HEK293 (cell line): ENCODE data around the gene SLC20A1.

Experiments
- CTCF ChIA-PET: fragments of 350-600 bp; formaldehyde crosslinking; extraction: SDS; loops from one replicate; lab custom pipeline; 2021; ENCODE audit warnings: antibody characterized with exemption; lab: Yijun Ruan, JAX
- POLR2A ChIA-PET: fragments of 300-600 bp; formaldehyde crosslinking; extraction: SDS; loops from one replicate; lab custom pipeline; 2020; ENCODE audit warnings: antibody characterized with exemption, inconsistent platforms; lab: Yijun Ruan, JAX
- H3K27ac ChIP-seq: fragments of 200-500 bp; sonication (Bioruptor generic); 2 replicates; pipeline ENCODE4 v1.5.1; 2014; ENCODE audit warnings: low read depth, low read length, control low read depth, inconsistent platforms; ENCODE audit errors: extremely low read depth
- H3K36me3 ChIP-seq, 2 experiments: fragments of 200-500 bp in 1 of 2; sonication (Bioruptor generic) in 1 of 2; 1 replicate in 1 of 2; 2 replicates in 1 of 2; pipeline ENCODE4 v1.5.1; 2014 to 2017; ENCODE audit warnings: inconsistent platforms in 2 of 2, low read length in 2 of 2; ENCODE audit not compliant: control insufficient read depth in 2 of 2, insufficient read depth in 1 of 2
- H3K4me1 ChIP-seq: fragments of 200-500 bp; sonication (Bioruptor generic); 2 replicates; pipeline ENCODE4 v1.5.1; 2014; ENCODE audit warnings: mild to moderate bottlenecking, low read length, inconsistent platforms; ENCODE audit not compliant: control insufficient read depth, insufficient read depth
- H3K4me3 ChIP-seq: 2 replicates; pipeline ENCODE4 v1.5.1; 2011; ENCODE audit warnings: low read depth, mild to moderate bottlenecking, control low read depth, low read length, moderate library complexity
- H3K9me3 ChIP-seq: fragments of 200-500 bp; sonication (Bioruptor generic); 2 replicates; pipeline ENCODE4 v1.5.1; 2014; ENCODE audit warnings: low read depth, low read length, inconsistent platforms; ENCODE audit not compliant: control insufficient read depth, insufficient read depth
- EGR2 ChIP-seq: fragments of 450-650 bp; formaldehyde crosslinking; IDR thresholded peaks from 2 replicates; pipeline ENCODE4 v1.5.1; 2016; ENCODE audit warnings: low read depth, missing biosample characterization, missing genetic modification characterization
- ELK4 ChIP-seq: IDR thresholded peaks from 2 replicates; pipeline ENCODE4 v1.6.1; 2011; ENCODE audit warnings: mild to moderate bottlenecking, low read depth, low read length, borderline replicate concordance
- HOXA7 ChIP-seq: sonication (generic); formaldehyde crosslinking; IDR thresholded peaks from 2 replicates; pipeline ENCODE4 v1.8.1; 2022; ENCODE audit warnings: missing genetic modification reagents, borderline replicate concordance
- ZBTB11 ChIP-seq: fragments of 450-650 bp; formaldehyde crosslinking; conservative IDR thresholded peaks from 2 replicates; pipeline ENCODE4 v1.5.1; 2016; ENCODE audit warnings: low read depth, missing biosample characterization, missing genetic modification characterization
- ZFHX2 ChIP-seq: fragments of 450-650 bp; formaldehyde crosslinking; conservative IDR thresholded peaks from 2 replicates; pipeline ENCODE4 v1.5.1; 2016; ENCODE audit warnings: missing biosample characterization, missing genetic modification characterization
- ZNF341 ChIP-seq: fragments of 450-650 bp; formaldehyde crosslinking; IDR thresholded peaks from 2 replicates; pipeline ENCODE4; 2016; ENCODE audit warnings: low read depth, missing biosample characterization, missing genetic modification characterization
- ZNF549 ChIP-seq: fragments of 450-650 bp; IDR thresholded peaks from 2 replicates; pipeline ENCODE4 v1.5.1; 2018; ENCODE audit warnings: missing biosample characterization, missing genetic modification characterization, mild to moderate bottlenecking, inconsistent platforms, moderate library complexity
- ZNF645 ChIP-seq: fragments of 450-650 bp; formaldehyde crosslinking; IDR thresholded peaks from 2 replicates; pipeline ENCODE4; 2016; ENCODE audit warnings: missing biosample characterization, missing genetic modification characterization
- ZNF658 ChIP-seq: fragments of 450-650 bp; formaldehyde crosslinking; IDR thresholded peaks from 2 replicates; pipeline ENCODE4; 2016; ENCODE audit warnings: missing biosample characterization, missing genetic modification characterization
- TF ChIP-seq, protein P1 (sequence below): fragments of 450-650 bp; formaldehyde crosslinking; IDR thresholded peaks from 2 replicates; pipeline ENCODE4 v1.5.1; 2016; ENCODE audit warnings: missing biosample characterization, missing genetic modification characterization

The SLC20A1 gene

DNA sequence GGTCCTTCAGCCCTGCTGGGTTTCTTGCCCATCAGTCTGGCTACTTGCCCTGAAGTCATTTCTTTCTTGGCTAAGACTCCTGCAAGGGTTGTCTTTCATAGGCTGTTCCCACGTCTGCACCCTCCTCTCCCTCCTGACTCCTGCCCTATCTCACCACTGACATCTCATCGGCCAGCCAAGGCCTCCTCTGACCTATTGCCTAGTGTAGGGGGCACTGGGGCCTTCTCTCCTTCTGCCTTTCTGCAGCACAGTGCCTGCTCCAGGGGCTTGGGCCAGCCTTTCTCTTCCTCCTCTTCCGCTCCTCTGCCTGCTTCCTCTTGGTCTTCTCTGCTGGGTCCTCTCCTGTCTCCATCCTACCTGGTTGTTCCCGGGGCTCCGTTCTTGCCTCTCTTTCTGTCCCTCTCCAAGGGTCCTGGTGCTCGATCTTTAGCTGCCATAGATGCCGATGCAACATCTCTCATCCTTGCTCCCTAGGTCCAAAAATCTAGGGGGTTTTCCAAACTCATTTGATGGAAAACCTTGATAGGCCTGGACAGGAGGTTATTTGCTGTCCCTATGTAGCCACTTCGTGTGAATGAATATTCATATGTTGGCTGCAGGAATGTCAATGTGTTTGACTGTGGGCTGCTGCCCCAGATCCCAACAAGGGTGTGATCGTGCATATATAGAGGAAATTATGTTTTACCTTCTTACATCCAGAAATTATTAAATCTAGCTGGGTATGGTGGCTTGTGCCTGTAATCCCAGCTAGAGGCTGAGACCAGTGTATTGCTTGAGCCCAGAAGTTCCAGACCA, 65.4 kb downstream of the SLC20A1 start (continued):
- TF ChIP-seq ZBTB11 (tag by site-specific recombination) (no peak), ZNF549 (no peak)
- TF ChIP-seq, protein P1, sequence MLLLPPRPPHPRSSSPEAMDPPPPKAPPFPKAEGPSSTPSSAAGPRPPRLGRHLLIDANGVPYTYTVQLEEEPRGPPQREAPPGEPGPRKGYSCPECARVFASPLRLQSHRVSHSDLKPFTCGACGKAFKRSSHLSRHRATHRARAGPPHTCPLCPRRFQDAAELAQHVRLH (tag by site-specific recombination) = no peak
- TF ChIP-seq, all 188 proteins: peak for 0

DNA sequence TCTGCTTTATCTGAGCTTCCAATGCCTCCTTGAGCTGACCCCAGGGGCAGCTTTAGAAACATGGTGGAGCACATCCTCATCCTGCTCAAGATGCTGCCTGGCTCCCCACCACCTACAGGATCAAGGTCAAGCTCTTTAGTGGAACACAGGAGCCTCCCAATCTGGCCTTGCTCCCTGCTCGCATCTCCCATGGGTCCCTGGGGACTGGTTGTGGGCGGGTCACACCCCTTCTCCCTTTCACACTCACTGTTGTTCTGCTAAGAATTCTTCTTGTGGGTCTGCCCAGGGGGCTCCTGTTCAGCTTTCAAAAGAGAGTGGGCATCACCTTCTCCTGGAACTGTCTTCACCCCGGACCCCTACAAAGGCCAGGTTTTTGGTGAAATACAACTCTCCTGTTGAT, 66.7 kb downstream of the SLC20A1 start:
- ChIA-PET CTCF (interaction anchor here (1.1 to 3.1 kb wide), 3 partner anchors 14 to 228 kb away, joined by 3 to 18 read pairs (median 5); no protein-coding TSS in a partner anchor), POLR2A (no interaction called here)
- Histone ChIP-seq H3K4me1 (no peaks in the 10 kb centered on the region), H3K4me3 (no peak overlapping the region), H3K36me3 (no peaks in the 10 kb centered on the region), H3K9me3 (no peaks in the 10 kb centered on the region), H3K27ac (no peak overlapping the region)
- TF ChIP-seq HOXA7 (CRISPR knock-in tag) = no peak
- no peak for TF ChIP-seq ZNF658 (tag by site-specific recombination)
- no peak for TF ChIP-seq ELK4
- TF ChIP-seq ZNF341 (tag by site-specific recombination) = no peak

DNA sequence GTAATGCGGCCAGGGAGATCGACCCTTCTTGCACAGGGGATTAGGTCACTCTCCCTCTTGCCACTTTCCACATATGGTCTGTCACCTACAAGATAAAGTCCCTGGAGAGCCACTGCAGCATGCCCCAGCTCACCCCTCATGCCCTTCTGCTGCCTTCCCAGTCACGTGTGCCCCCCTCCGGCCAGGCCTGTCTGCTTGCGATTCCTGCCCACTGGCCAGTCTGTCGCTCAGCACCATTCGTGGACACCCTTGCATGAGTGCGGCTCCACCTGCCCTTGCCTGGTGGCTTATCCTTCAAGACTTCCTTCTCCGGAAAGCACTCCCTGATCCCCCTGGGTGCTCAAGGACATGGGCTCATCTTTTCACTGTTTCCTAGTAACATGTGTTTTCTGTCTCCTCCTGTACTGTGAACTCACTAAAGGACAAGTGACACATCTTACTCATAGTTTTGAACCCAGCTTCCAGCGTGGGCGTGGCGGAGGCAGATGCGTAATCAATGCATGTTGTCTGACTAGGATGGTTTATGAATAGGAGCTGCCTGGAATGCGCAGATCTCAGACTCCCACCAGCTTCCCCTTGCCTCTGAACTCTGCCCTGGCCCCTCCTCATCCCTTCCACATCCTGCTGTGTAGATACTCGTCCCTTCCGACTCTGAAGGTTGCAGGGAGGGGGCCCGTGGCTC, 67.3 kb downstream of the SLC20A1 start:
- peak; percentile 39 for TF ChIP-seq ZFHX2 (tag by site-specific recombination)
- TF ChIP-seq ZNF645 (tag by site-specific recombination) = no peak
- peak; percentile 33; the same call in 1 of the 2 replicates for TF ChIP-seq EGR2 (tag by site-specific recombination)
- TF ChIP-seq, all 188 proteins: peak for 2
- H3K36me3 ChIP-seq = no peaks in the 10 kb centered on the region
- H3K9me3 ChIP-seq = no peaks in the 10 kb centered on the region
- POLR2A ChIA-PET = interaction anchor here (0.6 to 1.0 kb wide), 3 partner anchors 12 to 52 kb away, joined by 3 to 4 read pairs (median 3); no protein-coding TSS in a partner anchor
- H3K4me1 ChIP-seq = no peaks in the 10 kb centered on the region
- H3K27ac ChIP-seq = no peak overlapping the region
- no peak overlapping the region for H3K4me3 ChIP-seq
- CTCF ChIA-PET = interaction anchor here (1.1 to 3.1 kb wide), 4 partner anchors 13 to 228 kb away, joined by 3 to 18 read pairs (median 6); no protein-coding TSS in a partner anchor
